GM12873 (cell line): ENCODE data around the gene MORN5.

Source experiments
- TF ChIP-seq, protein P1 (sequence below): IDR thresholded peaks from 2 replicates; pipeline ENCODE4 v1.5.1; 2012; ENCODE audit warnings: low read depth, mild to moderate bottlenecking, moderate library complexity, low read length, control low read depth; ENCODE audit not compliant: insufficient read depth; ENCODE audit errors: missing control alignments

MORN5 gene

DNA sequence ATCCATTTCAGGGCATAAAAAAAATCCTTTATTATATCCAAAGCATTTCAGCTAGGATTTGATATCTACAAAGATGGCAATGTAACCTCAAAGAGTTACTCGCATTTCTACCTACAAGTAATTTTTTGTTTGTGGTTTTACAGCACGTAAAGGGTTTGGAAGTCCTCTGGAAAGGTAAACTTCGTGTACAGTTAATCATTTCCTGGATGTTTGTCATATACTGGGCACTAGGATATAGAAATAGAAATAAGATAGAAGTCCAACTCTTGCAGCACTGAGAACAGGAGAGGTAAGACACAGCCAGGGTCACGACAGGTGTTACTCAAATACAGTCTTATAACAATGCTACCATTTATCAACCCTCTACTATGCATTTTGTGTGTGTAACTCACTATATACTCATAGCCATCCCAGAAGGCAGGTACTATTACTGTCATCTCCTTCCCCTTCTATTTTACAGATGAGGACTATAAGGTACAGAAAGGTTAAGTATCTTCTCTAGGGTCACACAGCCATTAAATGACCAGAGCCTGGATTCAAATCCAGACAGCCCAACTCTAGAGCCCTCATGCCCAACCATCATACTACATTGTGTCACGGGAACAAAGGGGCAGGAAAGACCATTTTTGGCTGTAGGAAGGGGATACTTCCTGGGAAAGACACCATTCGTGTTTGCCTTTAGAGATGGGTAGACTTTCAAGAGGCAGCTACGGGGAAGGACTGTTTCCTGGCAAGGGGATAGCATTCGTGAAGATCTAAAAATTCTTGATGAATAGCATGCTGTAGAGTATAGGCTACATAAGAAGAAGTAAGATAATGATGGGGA, 19.1 kb upstream of the MORN5 start:
- TF ChIP-seq, protein P1, sequence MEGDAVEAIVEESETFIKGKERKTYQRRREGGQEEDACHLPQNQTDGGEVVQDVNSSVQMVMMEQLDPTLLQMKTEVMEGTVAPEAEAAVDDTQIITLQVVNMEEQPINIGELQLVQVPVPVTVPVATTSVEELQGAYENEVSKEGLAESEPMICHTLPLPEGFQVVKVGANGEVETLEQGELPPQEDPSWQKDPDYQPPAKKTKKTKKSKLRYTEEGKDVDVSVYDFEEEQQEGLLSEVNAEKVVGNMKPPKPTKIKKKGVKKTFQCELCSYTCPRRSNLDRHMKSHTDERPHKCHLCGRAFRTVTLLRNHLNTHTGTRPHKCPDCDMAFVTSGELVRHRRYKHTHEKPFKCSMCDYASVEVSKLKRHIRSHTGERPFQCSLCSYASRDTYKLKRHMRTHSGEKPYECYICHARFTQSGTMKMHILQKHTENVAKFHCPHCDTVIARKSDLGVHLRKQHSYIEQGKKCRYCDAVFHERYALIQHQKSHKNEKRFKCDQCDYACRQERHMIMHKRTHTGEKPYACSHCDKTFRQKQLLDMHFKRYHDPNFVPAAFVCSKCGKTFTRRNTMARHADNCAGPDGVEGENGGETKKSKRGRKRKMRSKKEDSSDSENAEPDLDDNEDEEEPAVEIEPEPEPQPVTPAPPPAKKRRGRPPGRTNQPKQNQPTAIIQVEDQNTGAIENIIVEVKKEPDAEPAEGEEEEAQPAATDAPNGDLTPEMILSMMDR, result no peak

DNA sequence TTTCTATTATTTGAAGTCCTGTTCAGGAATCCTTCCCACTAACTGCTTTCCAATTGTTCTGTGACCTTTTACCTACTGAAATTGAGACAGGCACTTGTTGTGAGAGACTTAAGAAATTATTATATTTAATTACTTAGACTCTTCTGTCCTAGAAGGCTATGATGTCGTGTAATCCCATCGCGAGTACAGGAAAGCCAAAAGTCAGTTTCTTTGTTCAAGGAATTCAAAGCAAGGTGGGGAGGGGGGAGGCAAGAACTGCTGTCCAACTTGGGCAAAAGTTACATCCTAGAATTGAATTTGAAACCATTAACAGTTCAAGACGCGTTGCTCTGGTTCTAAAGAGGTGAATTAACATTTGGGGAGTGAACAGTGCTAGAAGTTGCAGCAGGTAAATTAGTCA, 18.0 kb upstream of the MORN5 start:
- TF ChIP-seq, protein P1, result no peak

DNA sequence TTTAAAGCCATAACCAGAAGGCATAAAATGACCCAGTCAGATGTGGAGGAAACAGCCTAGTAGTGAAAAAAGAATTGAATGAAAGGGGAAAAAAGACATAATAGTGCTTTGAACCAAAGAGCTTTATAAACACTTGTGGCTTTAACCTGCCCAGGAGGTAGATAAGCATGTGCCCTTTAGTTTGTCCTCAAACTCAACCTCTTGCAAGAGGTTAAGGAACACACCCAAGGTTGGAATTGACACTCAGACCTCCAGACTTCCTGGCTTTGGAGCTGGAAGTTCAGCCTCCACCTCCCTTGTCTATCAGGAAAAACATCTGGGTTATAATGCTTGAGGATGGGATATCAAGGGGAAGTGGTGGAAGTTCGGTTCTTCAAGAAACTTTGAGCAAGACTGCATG, 16.4 kb upstream of the MORN5 start:
- TF ChIP-seq, protein P1, result no peak

DNA sequence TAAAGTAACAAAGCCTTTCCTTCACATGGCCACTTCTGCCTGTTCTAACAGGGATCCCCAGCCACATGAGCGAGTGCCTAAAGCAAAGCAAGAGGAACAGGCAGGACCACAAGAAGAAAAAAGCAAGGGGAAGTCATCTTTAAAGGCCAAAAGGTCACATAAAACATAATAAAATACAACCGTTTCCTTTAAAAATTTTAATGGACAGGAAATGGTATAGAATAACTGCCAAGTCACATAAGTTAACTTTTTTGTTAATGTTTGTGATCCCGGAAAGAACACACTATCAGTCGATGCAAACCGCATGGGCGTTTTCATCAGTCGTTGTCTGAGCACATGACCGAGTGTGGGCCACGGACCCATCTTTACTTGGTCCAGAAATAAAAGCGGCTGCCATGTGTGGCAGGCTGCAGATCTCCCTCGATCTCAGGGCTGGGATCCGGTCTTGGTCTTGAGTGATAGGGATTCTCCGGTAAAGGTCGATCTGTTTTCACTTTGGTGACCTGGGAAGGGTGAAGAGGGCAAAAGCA, 15.8 kb upstream of the MORN5 start:
- TF ChIP-seq, protein P1, result no peak

DNA sequence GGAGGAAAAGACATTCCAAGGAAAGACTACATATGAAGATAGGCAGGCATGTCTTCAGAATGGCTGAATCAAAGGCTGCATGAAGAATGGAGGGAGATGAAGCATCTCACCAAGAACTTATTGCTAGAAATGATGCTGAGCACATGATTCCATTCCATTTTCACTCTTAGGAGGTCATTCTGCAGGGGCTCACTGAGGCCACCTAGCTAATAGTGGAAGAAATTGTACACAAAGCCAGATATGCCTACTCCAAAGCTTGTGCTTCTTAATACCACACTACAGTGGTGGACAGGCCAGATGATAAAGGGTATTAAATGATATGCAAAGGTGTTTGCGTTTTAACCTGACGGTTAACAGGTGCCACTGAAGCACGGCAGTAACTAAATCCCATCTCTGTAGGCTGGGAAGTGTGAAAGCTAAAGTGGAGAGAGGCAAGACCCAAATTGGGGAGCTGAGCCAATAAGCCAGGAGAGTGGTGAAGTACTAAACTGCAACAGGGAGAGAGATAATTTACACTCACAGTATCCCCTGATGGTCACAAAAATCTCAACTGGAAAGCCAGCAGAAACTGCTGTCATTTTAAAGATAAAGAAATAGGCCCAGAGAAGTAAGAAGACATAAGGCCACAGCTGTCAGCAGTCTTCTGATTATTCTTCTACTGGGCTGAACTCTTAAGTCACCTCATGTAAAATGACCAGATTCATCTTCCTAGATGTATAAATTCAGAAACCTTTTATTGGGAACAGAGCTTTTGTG, 14.7 kb upstream of the MORN5 start:
- TF ChIP-seq, protein P1, result peak; percentile 49

DNA sequence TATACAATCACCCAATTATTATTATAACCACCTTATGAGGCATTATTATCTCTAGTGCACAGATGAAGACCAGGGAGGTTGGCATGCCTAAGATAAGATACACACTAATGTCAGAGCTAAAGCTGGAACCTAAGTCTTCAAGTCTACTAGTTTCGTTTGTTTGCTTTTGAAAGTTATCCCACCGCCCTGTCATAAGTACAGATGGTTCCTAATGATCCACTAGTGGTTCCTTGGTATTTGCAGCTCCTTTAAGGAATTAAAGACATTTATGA, 14.2 kb upstream of the MORN5 start:
- TF ChIP-seq, protein P1, result no peak

DNA sequence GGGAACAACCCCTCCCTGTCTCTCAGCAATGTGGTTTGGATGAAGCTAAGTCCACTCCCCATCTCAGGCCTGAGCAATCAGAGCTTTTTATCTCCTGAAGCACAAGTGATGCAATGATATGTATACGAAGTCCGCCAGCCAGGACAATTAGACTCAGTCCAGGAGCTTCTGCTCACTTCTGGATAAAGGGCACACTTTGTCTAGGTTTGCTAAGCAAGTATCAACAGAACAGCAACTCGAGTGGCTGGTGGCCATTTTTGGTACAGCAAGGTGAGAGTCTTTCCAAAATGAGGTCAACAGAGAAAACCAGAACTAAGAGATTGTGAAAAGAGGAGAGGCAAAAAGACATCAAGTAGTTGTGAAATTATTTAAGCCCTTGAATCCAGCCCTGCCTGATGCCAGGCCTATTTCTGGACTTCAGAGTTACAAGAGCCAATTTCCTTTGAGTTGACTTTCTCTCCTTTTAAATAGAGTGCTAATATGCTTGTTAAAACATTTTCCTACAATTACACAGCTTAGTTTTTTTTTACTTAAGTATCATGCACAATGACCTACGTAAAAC, 8.4 kb upstream of the MORN5 start:
- TF ChIP-seq, protein P1, result no peak
